GM18507 (cell line): Measurements from ENCODE around the gene BTBD16.

Source experiments
- DNase-seq: peaks from one replicate; pipeline ENCODE4 v3.0.0; 2011; ENCODE audit warnings: low read depth; ENCODE audit not compliant: insufficient read length; ENCODE audit errors: extremely low spot score
- FAIRE-seq: peaks from 2 replicates; lab custom pipeline; 2011; peaks lifted over from hg19 to GRCh38; lab: Jason Lieb, UNC

The BTBD16 gene

GRCh38 chr10:122387572-122387971, 116.5 kb downstream of the BTBD16 start:
- FAIRE-seq (no peak), DNase-seq (no peak)
